ENCODE measurements around the gene PRR23A.

DNA sequence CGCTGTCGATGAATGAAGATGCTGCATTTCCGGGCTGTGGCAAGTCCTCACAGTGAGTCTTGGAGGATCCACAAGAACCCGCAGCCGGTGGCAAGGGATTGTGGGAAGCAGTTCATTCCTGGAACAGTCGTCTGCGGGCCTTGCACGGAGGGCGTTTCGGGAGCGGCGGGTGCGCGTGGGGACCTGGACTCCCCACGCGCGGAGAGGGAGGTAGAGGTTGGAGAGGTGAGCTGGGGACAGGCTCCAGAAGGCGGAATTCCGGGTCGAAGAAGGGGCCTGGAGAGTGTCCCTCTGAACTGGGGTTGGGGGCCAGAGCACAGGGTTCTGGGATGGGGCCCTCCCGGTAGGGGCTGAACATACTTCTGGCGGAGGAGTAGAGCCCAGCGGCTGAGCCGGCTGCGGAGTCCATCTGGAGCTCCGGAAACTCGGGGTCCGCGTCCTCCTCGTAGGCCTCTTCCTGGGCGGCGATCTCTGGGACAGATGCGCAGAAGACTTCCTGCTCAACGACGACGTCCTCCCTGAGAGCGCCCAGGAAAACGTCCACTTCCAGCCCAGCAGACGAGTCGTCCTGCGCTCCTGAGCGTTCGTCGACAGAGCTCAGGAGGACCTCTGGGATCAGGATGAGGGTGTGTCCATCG, 593 bp downstream of the PRR23A start:
- no peak for TF ChIP-seq POLR2A (IDR thresholded peaks at IDR 0.05)
- no peak for TF ChIP-seq CTCF (IDR thresholded peaks at IDR 0.05 in 4 of 5, conservative IDR thresholded peaks at IDR 0.05 in 1 of 5)

Measured in gastrocnemius medialis (tissue), 4 donors.